Smooth muscle cell (in vitro differentiated cells): ENCODE measurements around the gene DHX57. TPM values are rescaled to one million over a fixed set of nuclear protein-coding genes. Genes with fewer than 3 reads are reported as not detected.

Source experiments
- DNase-seq: peaks from one replicate; lab custom pipeline; 2025; ENCODE audit not compliant: unreplicated experiment; lab: John Stamatoyannopoulos, UW
- H2AFZ ChIP-seq: fragments of 200-600 bp; sonication (generic); 2 replicates; pipeline ENCODE4 v1.6.0; 2016; ENCODE audit warnings: antibody characterized with exemption, low read depth, mild to moderate bottlenecking
- H3F3A ChIP-seq: fragments of 200-600 bp; sonication (generic); 2 replicates; pipeline ENCODE4 v1.6.0; 2017; ENCODE audit warnings: antibody characterized with exemption, low read depth
- H3K27ac ChIP-seq: fragments of 200-600 bp; sonication (generic); 2 replicates; pipeline ENCODE4 v1.5.1; 2016; ENCODE audit warnings: low read depth, mild to moderate bottlenecking
- H3K27me3 ChIP-seq: fragments of 200-600 bp; sonication (generic); 2 replicates; pipeline ENCODE4 v1.6.1; 2016; ENCODE audit warnings: low read depth, mild to moderate bottlenecking
- H3K36me3 ChIP-seq: fragments of 200-600 bp; sonication (generic); 2 replicates; pipeline ENCODE4 v1.5.1; 2016; ENCODE audit warnings: low read depth
- H3K4me1 ChIP-seq: fragments of 200-600 bp; sonication (generic); 2 replicates; pipeline ENCODE4 v1.5.1; 2016; ENCODE audit warnings: low read depth
- H3K4me2 ChIP-seq: fragments of 200-600 bp; sonication (generic); 2 replicates; pipeline ENCODE4 v1.6.0; 2016; ENCODE audit warnings: mild to moderate bottlenecking
- H3K4me3 ChIP-seq: fragments of 200-600 bp; sonication (generic); 2 replicates; pipeline ENCODE4 v1.5.1; 2016; ENCODE audit warnings: mild to moderate bottlenecking
- H3K79me2 ChIP-seq: fragments of 200-600 bp; sonication (generic); 2 replicates; pipeline ENCODE4 v1.6.0; 2016; ENCODE audit warnings: low read depth, mild to moderate bottlenecking
- H3K9ac ChIP-seq: fragments of 200-600 bp; sonication (generic); 2 replicates; pipeline ENCODE4 v1.6.0; 2016; ENCODE audit warnings: low read depth
- H3K9me3 ChIP-seq: fragments of 200-600 bp; sonication (generic); replicated peaks from 2 replicates; pipeline ENCODE4 v1.5.1; 2016; ENCODE audit warnings: low read depth
- H4K20me1 ChIP-seq: fragments of 200-600 bp; sonication (generic); 2 replicates; pipeline ENCODE4 v1.6.0; 2016; ENCODE audit warnings: low read depth
- WGBS: methylation state at CpG from one replicate; pipeline ENCODE4 v1.1.7; 2016; ENCODE audit warnings: low lambda C conversion rate; 5-methylcytosine and 5-hydroxymethylcytosine counted together
- polyA plus RNA-seq: library from polyadenylated mRNA; unstranded; fragments of >200 nt; fragmentation: Nextera tagmentation; extraction: Ambion mirVana; gene quantifications from 2 replicates; pipeline ENCODE4 v1.2.1, GENCODE V29; 2016
- total RNA-seq: library from RNA; depleted of rRNA; stranded (reverse); fragments of >200 nt; gene quantifications from 2 replicates; pipeline ENCODE4 v1.2.3, GENCODE V29; 2014
- TF ChIP-seq, protein P1 (sequence below): fragments of 200-600 bp; sonication (generic); IDR thresholded peaks from 2 replicates; pipeline ENCODE4 v1.5.1; 2017; ENCODE audit warnings: borderline replicate concordance, mild to moderate bottlenecking, antibody characterized with exemption; ENCODE audit not compliant: insufficient read depth, poor library complexity, severe bottlenecking

Gene DHX57
- total and polyA plus RNA-seq, 2 experiments from 2014 or later, result 10.8 to 16.8 TPM

DNA sequence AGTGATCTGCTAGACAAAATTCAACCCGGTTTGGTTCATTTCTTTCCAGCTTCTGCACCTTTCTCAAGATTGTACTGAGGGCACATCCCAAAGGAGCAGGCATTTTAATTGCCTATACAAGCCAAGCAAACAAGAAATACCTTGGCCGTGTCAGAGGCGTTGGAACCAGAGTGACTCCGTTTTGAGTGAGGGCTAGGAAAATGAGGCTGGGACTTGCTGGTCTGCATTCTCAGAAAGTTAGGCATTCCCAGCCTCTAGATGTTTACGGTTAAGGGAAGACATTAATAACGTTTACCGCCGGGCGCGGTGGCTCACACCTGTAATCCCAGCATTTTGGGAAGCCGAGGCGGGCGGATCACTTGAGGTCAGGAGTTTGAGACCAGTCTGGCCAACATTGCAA, 99.2 kb downstream of the DHX57 start:
- H3K4me3 ChIP-seq, result no peak overlapping the region
- H3K4me1 ChIP-seq, result peaks cover 6% of the 10 kb centered on the region
- no peaks in the 10 kb centered on the region for H3K9me3 ChIP-seq
- H3K4me2 ChIP-seq, result no peak overlapping the region
- no peak for DNase-seq
- TF ChIP-seq, protein P1, sequence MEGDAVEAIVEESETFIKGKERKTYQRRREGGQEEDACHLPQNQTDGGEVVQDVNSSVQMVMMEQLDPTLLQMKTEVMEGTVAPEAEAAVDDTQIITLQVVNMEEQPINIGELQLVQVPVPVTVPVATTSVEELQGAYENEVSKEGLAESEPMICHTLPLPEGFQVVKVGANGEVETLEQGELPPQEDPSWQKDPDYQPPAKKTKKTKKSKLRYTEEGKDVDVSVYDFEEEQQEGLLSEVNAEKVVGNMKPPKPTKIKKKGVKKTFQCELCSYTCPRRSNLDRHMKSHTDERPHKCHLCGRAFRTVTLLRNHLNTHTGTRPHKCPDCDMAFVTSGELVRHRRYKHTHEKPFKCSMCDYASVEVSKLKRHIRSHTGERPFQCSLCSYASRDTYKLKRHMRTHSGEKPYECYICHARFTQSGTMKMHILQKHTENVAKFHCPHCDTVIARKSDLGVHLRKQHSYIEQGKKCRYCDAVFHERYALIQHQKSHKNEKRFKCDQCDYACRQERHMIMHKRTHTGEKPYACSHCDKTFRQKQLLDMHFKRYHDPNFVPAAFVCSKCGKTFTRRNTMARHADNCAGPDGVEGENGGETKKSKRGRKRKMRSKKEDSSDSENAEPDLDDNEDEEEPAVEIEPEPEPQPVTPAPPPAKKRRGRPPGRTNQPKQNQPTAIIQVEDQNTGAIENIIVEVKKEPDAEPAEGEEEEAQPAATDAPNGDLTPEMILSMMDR, result no peak
- no peaks in the 10 kb centered on the region for H3K79me2 ChIP-seq
- H4K20me1 ChIP-seq, result no peaks in the 10 kb centered on the region
- H3K27ac ChIP-seq, result no peak overlapping the region
- H3K27me3 ChIP-seq, result no peaks in the 10 kb centered on the region
- H2AFZ ChIP-seq, result peak overlapping the region; percentile 71
- H3F3A ChIP-seq, result no peaks in the 10 kb centered on the region
- no peak overlapping the region for H3K9ac ChIP-seq
- 74% methylated on average over 13 of the region's 13 CpGs for WGBS
- H3K36me3 ChIP-seq, result no peaks in the 10 kb centered on the region

DNA sequence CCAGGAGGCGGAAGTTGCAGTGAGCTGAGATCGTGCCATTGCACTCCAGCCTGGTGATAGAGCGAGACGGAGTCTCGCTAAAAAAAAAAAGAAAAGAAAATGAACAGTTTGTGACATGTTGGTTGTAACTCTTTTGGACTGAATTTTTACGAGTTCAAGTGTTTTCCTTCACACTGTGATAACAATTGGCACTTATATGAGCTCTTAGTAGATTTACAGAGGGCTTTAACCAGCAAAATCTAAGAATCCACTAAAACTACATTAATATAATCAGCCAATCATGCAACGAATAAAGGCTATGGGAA, 99.9 kb downstream of the DHX57 start:
- H3K36me3 ChIP-seq, result no peaks in the 10 kb centered on the region
- H3K27me3 ChIP-seq, result no peaks in the 10 kb centered on the region
- no peaks in the 10 kb centered on the region for H3K79me2 ChIP-seq
- H3K9me3 ChIP-seq, result no peaks in the 10 kb centered on the region
- H3K27ac ChIP-seq, result no peak overlapping the region
- no peak overlapping the region for H3K4me3 ChIP-seq
- no peak overlapping the region for H3K4me2 ChIP-seq
- H3K9ac ChIP-seq, result no peak overlapping the region
- WGBS, result 67% methylated on average over 7 of the region's 7 CpGs
- H4K20me1 ChIP-seq, result no peaks in the 10 kb centered on the region
- H3F3A ChIP-seq, result no peaks in the 10 kb centered on the region
- H2AFZ ChIP-seq, result peak overlapping the region; percentile 71
- no peak for DNase-seq
- TF ChIP-seq, protein P1, result no peak
- peaks cover 6% of the 10 kb centered on the region for H3K4me1 ChIP-seq

DNA sequence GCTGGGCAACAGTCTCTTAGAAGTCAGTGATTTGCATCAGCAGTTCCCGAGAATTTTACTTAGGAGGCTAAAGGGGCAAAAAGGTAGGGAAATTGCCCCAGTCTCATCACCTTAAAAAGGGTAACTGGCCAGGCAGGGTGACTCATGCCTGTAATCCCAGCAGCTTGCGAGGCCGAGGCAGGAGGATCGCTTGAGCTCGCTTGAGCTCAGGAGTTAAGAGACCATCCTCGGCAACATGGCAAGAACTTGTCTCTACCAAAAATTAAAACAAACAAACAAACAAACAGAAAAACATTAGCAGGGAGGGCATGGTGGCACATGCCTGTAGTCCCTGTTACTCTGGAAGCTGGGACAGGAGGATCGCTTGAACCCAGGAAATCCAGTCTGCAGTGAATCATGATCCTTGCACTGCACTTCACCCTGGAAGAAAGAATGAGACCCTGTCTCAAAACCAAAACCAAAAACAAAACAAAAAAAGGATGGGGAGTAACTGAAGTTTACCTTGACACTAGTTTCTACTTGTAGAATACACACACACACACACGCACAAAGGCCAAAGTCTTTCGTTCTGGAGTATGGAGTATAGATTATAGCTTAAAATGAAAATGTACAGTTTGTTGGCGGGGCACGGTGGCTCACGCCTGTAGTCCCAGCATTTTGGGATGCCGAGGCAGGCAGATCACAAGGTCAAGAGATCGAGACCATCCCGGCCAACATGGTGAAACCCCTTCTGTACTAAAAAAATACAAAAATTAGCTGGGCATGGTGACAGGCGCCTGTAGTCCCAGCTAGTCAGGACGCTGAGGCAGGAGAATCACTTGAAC, 100.4 kb downstream of the DHX57 start:
- DNase-seq, result no peak
- Histone ChIP-seq H3K9ac (no peak overlapping the region), H3K79me2 (no peaks in the 10 kb centered on the region), H3K36me3 (no peaks in the 10 kb centered on the region), H4K20me1 (no peaks in the 10 kb centered on the region), H3K4me1 (peaks cover 6% of the 10 kb centered on the region), H3K9me3 (no peaks in the 10 kb centered on the region), H3K27me3 (no peaks in the 10 kb centered on the region), H2AFZ (peak overlapping the region; percentile 71), H3F3A (no peaks in the 10 kb centered on the region), H3K4me2 (no peak overlapping the region), H3K27ac (no peak overlapping the region), H3K4me3 (no peak overlapping the region)
- TF ChIP-seq, protein P1, result no peak
- 81% methylated on average over 17 of the region's 17 CpGs for WGBS

DNA sequence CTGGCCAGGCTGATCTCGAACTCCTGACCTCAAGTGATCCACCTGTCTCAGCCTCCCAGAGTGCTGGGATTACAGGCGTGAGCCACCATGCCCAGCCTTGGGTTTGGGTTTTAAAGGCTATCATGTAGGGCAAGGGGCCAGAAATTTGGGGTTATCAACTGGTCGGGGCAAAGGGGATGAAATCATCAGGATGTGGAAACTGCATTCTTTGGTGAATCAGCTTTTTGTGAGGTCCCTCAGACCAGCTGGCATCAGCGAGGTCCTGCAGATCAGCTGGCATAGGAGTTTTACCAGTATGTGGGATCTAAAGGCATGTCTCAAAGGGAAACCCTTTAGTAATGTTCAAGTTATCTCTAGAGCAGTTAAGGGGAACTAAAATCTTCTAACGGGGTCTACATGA, 104.1 kb downstream of the DHX57 start:
- no peaks in the 10 kb centered on the region for H3K27me3 ChIP-seq
- no peaks in the 10 kb centered on the region for H3K4me1 ChIP-seq
- H4K20me1 ChIP-seq, result no peaks in the 10 kb centered on the region
- no peaks in the 10 kb centered on the region for H3K79me2 ChIP-seq
- 66% methylated on average over 5 of the region's 5 CpGs for WGBS
- no peak overlapping the region for H2AFZ ChIP-seq
- DNase-seq, result no peak
- TF ChIP-seq, protein P1, result no peak
- no peaks in the 10 kb centered on the region for H3K36me3 ChIP-seq
- no peaks in the 10 kb centered on the region for H3K9me3 ChIP-seq
- no peak overlapping the region for H3K4me2 ChIP-seq
- no peak overlapping the region for H3K27ac ChIP-seq
- H3K9ac ChIP-seq, result no peak overlapping the region
- no peaks in the 10 kb centered on the region for H3F3A ChIP-seq
- no peak overlapping the region for H3K4me3 ChIP-seq
